Measurements from ENCODE around the gene NAA30.

The NAA30 gene

GRCh38 chr14:57388067-57388466 is 2.3 kb upstream of the NAA30 start:
- Histone ChIP-seq H3K9me3 (ENCODE audit: low read depth, low read length) (no peaks in the 10 kb centered on the region), H3K36me3 (ENCODE audit: insufficient read depth, low read length) (peaks cover 16% of the 10 kb centered on the region; the same call in 1 of the 2 replicates), H3K27ac (no peak overlapping the region), H3K9ac (ENCODE audit: insufficient read length) (no peak overlapping the region), H3K4me3 (no peak overlapping the region)
- DNase-seq (ENCODE audit: low read depth, low spot score) = no peak
- TF ChIP-seq FOXP2 (optimal IDR thresholded peaks at IDR 0.05; ENCODE audit: control extremely low read depth, extremely low read length, insufficient read depth) (no peak), POLR2AphosphoS5 (IDR thresholded peaks at IDR 0.05; ENCODE audit: borderline replicate concordance, low read depth, low read length) (no peak), EZH2 (IDR thresholded peaks at IDR 0.05) (no peak)

GRCh38 chr14:57389646-57390036 is 745 bp upstream of the NAA30 start:
- DNase-seq (ENCODE audit: low read depth, low spot score) = no peak
- no peak overlapping the region for H3K27ac ChIP-seq
- H3K36me3 ChIP-seq (ENCODE audit: insufficient read depth, low read length) = peaks cover 29% of the 10 kb centered on the region; the same call in 1 of the 2 replicates
- H3K4me3 ChIP-seq = peak overlapping the region; percentile 91
- H3K9ac ChIP-seq (ENCODE audit: insufficient read length) = peak overlapping the region; percentile 86
- TF ChIP-seq POLR2AphosphoS5 (IDR thresholded peaks at IDR 0.05; ENCODE audit: borderline replicate concordance, low read depth, low read length) (no peak), EZH2 (IDR thresholded peaks at IDR 0.05) (no peak), FOXP2 (optimal IDR thresholded peaks at IDR 0.05; ENCODE audit: control extremely low read depth, extremely low read length, insufficient read depth) (no peak)
- no peaks in the 10 kb centered on the region for H3K9me3 ChIP-seq (ENCODE audit: low read depth, low read length)

GRCh38 chr14:57390806-57391516 is 575 bp downstream of the NAA30 start:
- H3K4me3 ChIP-seq = peak overlapping the region; percentile 91
- DNase-seq (ENCODE audit: low read depth, low spot score) = no peak
- no peaks in the 10 kb centered on the region for H3K9me3 ChIP-seq (ENCODE audit: low read depth, low read length)
- no peak for TF ChIP-seq POLR2AphosphoS5 (IDR thresholded peaks at IDR 0.05; ENCODE audit: borderline replicate concordance, low read depth, low read length)
- no peak for TF ChIP-seq EZH2 (IDR thresholded peaks at IDR 0.05)
- no peak for TF ChIP-seq FOXP2 (optimal IDR thresholded peaks at IDR 0.05; ENCODE audit: control extremely low read depth, extremely low read length, insufficient read depth)
- H3K27ac ChIP-seq = no peak overlapping the region
- H3K36me3 ChIP-seq (ENCODE audit: insufficient read depth, low read length) = peaks cover 32% of the 10 kb centered on the region; the same call in 1 of the 2 replicates
- H3K9ac ChIP-seq (ENCODE audit: insufficient read length) = peak overlapping the region; percentile 77

GRCh38 chr14:57391517-57392195 is 1.3 kb downstream of the NAA30 start:
- Histone ChIP-seq H3K4me3 (peak overlapping the region; percentile 91), H3K9me3 (ENCODE audit: low read depth, low read length) (no peaks in the 10 kb centered on the region), H3K36me3 (ENCODE audit: insufficient read depth, low read length) (peaks cover 37% of the 10 kb centered on the region), H3K27ac (0 out of 2 replicates have a peak overlapping the region, but pooled peaks have one; percentile 21), H3K9ac (ENCODE audit: insufficient read length) (peak overlapping the region; percentile 77)
- TF ChIP-seq FOXP2 (optimal IDR thresholded peaks at IDR 0.05; ENCODE audit: control extremely low read depth, extremely low read length, insufficient read depth) = no peak
- TF ChIP-seq EZH2 (IDR thresholded peaks at IDR 0.05) = no peak
- TF ChIP-seq POLR2AphosphoS5 (IDR thresholded peaks at IDR 0.05; ENCODE audit: borderline replicate concordance, low read depth, low read length) = no peak
- no peak for DNase-seq (ENCODE audit: low read depth, low spot score)

GRCh38 chr14:57392830-57393229 is 2.4 kb downstream of the NAA30 start:
- peak overlapping the region; percentile 77 for H3K9ac ChIP-seq (ENCODE audit: insufficient read length)
- no peak overlapping the region for H3K27ac ChIP-seq
- no peaks in the 10 kb centered on the region for H3K9me3 ChIP-seq (ENCODE audit: low read depth, low read length)
- no peak for DNase-seq (ENCODE audit: low read depth, low spot score)
- TF ChIP-seq POLR2AphosphoS5 (IDR thresholded peaks at IDR 0.05; ENCODE audit: borderline replicate concordance, low read depth, low read length) (no peak), EZH2 (IDR thresholded peaks at IDR 0.05) (no peak), FOXP2 (optimal IDR thresholded peaks at IDR 0.05; ENCODE audit: control extremely low read depth, extremely low read length, insufficient read depth) (no peak)
- peaks cover 48% of the 10 kb centered on the region for H3K36me3 ChIP-seq (ENCODE audit: insufficient read depth, low read length)
- H3K4me3 ChIP-seq = peak overlapping the region; percentile 91

GRCh38 chr14:57400556-57401494 is 10.4 kb downstream of the NAA30 start:
- Histone ChIP-seq H3K4me3 (no peak overlapping the region), H3K36me3 (ENCODE audit: insufficient read depth, low read length) (peaks cover 61% of the 10 kb centered on the region), H3K27ac (peak overlapping the region; percentile 38; the same call in 1 of the 2 replicates), H3K9me3 (ENCODE audit: low read depth, low read length) (no peaks in the 10 kb centered on the region), H3K9ac (ENCODE audit: insufficient read length) (no peak overlapping the region)
- no peak for DNase-seq (ENCODE audit: low read depth, low spot score)
- no peak for TF ChIP-seq FOXP2 (optimal IDR thresholded peaks at IDR 0.05; ENCODE audit: control extremely low read depth, extremely low read length, insufficient read depth)
- TF ChIP-seq EZH2 (IDR thresholded peaks at IDR 0.05) = no peak
- no peak for TF ChIP-seq POLR2AphosphoS5 (IDR thresholded peaks at IDR 0.05; ENCODE audit: borderline replicate concordance, low read depth, low read length)

- peak overlapping the region; percentile 38; the same call in 1 of the 2 replicates for H3K27ac ChIP-seq
- no peak for DNase-seq (ENCODE audit: low read depth, low spot score)
- no peak overlapping the region for H3K4me3 ChIP-seq
- peaks cover 63% of the 10 kb centered on the region for H3K36me3 ChIP-seq (ENCODE audit: insufficient read depth, low read length)
- TF ChIP-seq POLR2AphosphoS5 (IDR thresholded peaks at IDR 0.05; ENCODE audit: borderline replicate concordance, low read depth, low read length) = no peak
- TF ChIP-seq EZH2 (IDR thresholded peaks at IDR 0.05) = no peak
- no peak for TF ChIP-seq FOXP2 (optimal IDR thresholded peaks at IDR 0.05; ENCODE audit: control extremely low read depth, extremely low read length, insufficient read depth)
- H3K9me3 ChIP-seq (ENCODE audit: low read depth, low read length) = no peaks in the 10 kb centered on the region
- H3K9ac ChIP-seq (ENCODE audit: insufficient read length) = no peak overlapping the region
Measured at GRCh38 chr14:57401501-57401900, 11.1 kb downstream of the NAA30 start.

All from SK-N-MC (cell line).